DMS79 treated with DMSO at 0.1 percent for 48 hours (cell line): ENCODE data around the gene ALG6.

ENCODE experiments used
- DNase-seq: peaks from one replicate; lab custom pipeline; 2025; lab: John Stamatoyannopoulos, UW

The ALG6 gene

GRCh38 chr1:63367215-63368103 is at the start of gene ALG6:
Gene ALG6, plus strand, starts transcription at chr1:63367627. Its CDS starts 3,351 bp downstream, at chr1:63370978.
- peak; percentile 94 for DNase-seq

DNA sequence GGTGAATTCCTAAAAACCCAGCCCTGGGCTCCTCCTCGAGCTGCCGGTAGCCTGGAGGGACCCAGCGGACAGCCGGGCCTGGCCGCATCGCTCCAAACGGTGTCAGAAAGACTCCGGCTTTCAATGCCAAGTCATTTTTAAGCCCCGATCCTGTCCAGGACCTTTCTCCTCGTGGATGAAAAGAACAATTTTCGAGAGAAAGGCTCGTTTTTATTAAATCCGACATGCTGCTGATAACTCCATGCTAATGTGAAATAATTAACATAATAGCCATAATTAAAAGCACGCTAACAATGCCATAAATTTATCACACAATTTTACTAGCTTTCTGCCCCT is 49.6 kb upstream of the ALG6 start:
- DNase-seq = no peak

DNA sequence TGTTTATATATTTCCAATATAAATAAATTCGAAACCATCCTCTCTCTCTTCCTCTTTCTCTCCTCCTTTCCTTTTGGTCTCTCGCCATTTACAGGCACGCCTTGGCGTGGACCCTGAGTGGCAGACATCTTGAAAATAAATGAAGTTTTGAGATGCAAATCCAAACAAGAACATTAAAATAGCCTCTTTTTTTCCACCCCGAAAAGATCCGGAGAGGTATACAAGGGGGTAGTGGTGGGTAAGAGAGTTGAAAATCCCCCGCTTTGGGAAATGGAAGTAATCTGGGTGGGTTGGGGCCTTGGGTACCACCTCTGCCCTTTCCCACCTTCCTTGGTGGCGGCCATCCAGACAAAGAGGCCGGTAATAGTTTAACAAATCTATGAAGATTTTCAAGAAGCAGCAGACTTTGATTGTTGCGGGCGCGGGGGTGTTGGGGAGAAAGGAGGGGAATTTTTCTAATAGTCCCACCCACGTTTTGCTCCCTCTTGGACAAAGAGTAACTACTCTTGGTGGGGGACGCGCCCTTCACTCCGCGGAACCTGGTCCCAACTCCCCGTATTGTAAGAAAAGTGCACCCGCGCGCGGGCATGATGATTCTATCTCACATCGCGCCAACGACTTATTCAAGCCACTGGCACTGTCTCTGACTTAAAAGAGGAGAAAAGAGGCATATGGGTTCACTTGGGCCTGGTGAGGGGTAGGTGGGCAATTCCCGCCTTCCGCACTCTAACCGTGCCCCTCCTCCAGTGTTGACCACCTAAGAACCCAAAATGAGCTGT is 49.0 kb upstream of the ALG6 start:
- no peak for DNase-seq

- DNase-seq = no peak
Observed at GRCh38 chr1:63319046-63320021, 48.1 kb upstream of the ALG6 start.

GRCh38 chr1:63320022-63320721 is 47.3 kb upstream of the ALG6 start:
- DNase-seq = no peak

DNA sequence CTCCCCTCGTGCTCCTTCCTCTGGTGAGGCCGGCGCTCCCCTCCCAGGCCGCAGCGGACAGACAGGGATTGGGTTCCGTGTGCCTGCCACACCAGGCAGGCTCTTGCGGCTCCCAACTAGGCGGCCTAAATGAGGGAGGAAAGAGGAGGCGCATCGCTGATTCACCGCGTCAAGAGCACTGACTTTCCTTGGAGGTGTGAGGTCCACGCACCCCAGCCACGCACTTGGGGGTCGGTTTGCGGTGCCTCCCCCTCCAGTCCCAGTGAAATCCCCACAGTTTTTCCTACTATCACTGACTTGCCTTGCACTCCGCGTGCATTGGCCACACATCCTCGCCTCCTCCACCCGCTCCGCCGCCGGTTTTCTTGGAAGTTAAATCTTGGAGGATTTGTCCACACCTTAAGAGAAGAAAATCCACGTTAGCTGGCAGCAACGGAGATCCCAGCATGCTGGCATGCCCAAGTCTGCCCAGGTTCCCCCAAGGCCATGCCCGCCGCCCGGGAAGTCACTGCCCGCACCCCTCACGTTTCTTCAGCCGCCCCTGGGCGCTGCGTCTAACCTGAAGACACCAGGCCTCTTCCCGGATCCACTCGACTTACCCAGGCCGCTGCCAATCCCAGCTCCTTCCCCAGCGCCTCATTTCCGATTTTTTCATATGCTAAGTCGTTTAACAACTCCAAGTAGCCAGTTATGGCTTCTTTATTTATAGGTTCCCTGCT is 46.2 kb upstream of the ALG6 start:
- no peak for DNase-seq

GRCh38 chr1:63321785-63322113 is 45.7 kb upstream of the ALG6 start:
- DNase-seq = no peak

DNA sequence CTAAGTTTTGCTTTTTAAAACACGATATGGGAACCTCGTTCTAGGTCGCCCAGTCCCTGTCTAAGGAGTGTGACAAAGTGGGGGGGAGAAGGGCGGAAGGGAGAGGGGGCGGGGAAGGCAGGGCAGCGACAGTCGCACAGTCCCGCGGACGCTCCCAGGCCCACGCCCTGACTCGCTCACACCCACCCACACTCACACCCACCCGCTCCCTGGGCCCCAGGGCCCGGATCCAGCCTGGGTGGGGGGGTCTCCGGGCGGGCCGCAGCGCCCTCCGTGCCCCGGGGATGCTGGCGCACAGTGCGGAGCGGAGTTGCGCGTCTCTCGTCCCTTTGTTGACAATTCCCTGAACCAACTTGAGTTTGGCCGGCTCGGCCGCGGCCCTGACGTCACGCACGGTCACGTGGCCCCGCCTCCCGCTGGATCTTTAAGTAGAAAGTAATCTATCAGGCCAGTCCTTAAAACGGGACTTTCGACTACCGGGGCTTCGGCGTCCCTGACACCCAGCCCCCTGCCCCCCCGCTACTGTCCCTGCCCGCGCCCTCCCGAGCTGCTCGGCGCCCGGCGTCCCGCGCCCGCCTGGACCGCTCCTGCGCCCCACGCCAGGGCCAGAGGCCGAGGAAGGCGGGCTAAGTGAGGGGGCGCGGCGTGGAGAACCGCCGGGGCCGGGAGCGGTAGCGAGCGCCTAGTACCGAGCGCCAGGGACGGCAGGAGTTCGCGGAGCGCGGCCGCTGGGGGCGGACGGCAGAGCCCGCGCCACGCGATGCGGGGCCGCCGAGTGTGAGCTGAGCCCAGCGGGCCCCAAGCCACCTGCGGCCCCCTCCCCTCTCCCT is 45.1 kb upstream of the ALG6 start, which contains the start of gene FOXD3:
FOXD3 (plus strand) TSS at position 454 of the 830 bp plus-strand sequence. CDS start 492 bp downstream, outside the sequence.
- peak; percentile 55 for DNase-seq

GRCh38 chr1:63322944-63323864 is 44.2 kb upstream of the ALG6 start:
- peak; percentile 23 for DNase-seq

DNA sequence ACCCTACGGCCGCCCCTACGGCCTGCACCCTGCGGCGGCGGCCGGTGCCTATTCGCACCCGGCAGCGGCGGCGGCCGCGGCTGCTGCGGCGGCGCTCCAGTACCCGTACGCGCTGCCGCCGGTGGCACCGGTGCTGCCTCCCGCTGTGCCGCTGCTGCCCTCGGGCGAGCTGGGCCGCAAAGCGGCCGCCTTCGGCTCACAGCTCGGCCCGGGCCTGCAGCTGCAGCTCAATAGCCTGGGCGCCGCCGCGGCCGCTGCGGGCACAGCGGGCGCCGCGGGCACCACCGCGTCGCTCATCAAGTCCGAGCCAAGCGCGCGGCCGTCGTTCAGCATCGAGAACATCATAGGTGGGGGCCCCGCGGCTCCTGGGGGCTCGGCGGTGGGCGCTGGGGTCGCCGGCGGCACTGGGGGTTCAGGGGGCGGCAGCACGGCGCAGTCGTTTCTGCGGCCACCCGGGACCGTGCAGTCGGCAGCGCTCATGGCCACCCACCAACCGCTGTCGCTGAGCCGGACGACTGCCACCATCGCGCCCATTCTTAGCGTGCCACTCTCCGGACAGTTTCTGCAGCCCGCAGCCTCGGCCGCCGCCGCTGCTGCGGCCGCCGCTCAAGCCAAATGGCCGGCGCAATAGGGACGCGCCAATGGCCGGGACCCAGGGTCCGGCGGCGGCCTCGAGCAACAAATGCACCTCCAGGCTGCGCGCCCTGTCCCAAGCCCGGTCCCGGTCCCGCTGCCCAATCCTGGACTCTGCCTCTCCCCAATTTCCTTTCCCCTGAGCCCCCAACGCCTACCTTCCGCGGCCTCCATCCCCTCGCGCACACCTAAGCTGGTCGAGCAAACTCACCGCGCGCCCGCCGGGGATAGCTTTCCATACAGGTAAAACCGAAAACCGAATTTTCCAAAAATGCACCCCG is 43.3 kb upstream of the ALG6 start:
- DNase-seq = no peak

- no peak for DNase-seq
Observed at GRCh38 chr1:63324779-63325119, 42.7 kb upstream of the ALG6 start.

GRCh38 chr1:63325279-63325985 is 42.0 kb upstream of the ALG6 start:
- no peak for DNase-seq

DNA sequence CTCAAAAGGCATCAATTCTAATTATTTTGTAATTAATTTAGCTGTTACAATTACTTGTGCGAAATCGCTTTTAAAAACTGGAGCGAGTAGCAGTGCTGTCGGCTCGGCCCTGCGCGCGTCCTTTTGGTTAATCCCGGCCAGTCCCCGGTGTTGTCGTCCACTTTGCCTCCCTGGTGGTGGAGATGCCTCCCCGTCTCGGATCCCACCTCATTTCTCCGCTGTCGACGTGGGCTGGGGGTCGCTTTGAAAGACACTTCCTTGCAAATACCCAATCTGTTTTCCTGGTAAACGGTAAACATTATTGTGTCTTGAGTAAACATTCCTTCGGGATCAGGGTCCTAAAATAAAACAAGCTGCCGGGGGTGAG is 41.3 kb upstream of the ALG6 start:
- no peak for DNase-seq

DNA sequence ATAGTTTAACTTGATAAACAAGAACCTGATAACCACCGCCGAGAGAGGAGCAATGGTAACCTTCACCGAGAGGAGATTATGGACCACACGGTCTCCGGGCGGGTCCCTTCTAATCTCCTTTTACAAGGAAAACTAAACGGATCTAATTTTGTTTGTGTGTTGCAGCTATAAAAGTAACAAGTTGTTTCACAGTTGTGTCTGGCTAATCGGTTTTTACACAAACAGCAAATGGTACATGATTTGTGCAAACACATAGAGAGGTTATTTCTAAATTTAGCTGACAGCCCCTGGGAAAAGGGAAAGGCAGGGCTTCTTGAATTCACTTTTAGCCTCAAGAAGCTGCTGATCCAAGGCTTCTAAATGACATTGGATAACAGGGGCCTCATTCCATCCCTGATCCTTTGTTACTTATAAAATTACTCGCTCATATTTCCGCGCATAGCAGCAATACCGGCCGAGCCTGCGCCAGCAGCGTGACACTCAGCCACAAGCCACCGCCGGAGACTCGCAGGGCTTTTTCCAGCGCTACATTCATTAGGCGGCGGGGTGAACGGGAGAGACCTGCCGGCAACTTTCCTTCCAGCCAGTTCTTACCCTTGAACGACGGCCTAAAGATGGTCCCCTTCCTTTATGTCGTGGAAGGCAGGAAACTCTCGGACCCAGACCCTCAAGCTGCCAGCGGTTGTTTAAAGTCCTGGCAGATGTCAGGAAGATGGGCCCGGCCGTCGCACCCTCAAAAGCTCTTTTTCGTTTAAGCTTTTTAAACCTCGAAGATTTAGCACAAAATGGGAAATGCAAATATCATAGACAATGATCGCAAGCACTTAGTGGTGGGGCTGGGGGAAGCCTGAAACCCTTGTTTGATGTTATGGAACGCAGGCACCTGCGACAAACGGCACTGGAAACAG is 40.7 kb upstream of the ALG6 start:
- DNase-seq = no peak

DNA sequence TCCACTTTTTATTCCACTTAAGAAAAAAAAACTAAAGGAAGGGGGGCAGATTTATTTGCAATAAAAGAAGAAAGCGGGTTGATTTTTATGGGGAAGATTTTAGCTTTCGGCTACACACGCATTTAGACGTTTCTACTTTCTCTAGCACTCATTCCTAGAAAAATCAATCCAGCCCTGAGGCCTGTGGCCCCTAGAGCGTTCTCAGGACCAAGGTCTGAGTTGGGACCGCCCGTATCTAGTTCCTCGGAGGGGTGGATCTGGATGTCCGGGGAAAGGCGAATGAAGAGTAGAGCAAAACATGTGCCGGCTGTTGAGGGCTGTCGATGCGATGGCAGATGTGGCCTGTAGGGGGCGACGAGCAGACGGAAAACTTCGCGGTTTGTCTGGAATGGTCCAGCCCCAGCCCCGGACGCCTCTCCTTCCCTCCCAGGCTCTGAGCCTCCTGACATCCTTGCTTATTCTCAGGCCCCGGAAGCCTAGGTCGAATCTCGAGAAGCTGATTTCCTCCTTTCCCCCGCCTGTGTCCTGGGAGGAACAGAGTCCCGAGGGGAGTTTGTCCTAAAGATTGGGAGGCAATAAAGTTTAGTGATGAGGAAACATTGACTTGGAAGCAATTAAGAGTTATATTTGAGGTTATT is 39.9 kb upstream of the ALG6 start:
- peak; percentile 41 for DNase-seq

GRCh38 chr1:63328122-63328521 is 39.3 kb upstream of the ALG6 start:
- DNase-seq = no peak
